Smooth muscle cell of the coronary artery (primary cell): ENCODE results near the gene WNT5A. TPM values are rescaled to one million over a fixed set of nuclear protein-coding genes. Genes with fewer than 3 reads are reported as not detected.

Experiments
- total RNA-seq: library from RNA; depleted of rRNA; stranded (reverse); fragments of >200 nt; gene quantifications from 2 replicates; pipeline ENCODE4 v1.2.3, GENCODE V29; 2014; ENCODE audit warnings: low replicate concordance

WNT5A gene
- total RNA-seq, result 0.15 and 46.0 TPM in 2 replicates

DNA sequence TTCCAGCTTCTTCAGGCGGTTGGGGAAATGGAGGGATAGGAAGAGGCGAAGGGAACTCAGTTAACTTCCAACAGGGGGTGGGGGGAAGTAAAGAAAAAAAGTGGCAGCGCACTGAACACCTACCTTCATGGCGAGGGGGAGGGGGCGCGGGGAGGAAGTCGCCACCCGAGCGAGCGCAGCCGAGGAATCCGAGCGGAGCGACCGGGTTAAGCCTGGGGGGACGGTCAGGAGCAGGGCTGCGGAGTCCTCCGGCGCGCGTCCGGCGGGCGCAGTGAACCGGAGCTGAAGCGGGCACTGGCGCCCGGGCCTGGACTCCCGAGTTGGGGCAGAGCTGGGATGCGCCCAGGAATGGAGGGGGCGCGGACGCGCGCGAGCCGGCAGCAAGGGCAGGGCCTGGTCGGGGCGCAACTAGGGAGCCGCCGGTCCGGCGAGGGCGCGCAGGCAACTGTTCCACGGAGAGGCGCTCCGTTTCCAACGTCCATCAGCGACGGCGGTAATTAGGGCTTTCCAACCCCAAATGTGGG, at the start of gene WNT5A:
WNT5A (minus strand) TSS at position 450 of the 524 bp plus-strand sequence; CDS start at position 129, 321 bp downstream.

